HEK293 (cell line): ENCODE measurements around the gene IGF2R.
"Not testable (repeated sequence)": the region's sequence is repeated elsewhere in the genome, so short reads cannot be mapped to it uniquely, and the experiment has no call there.

Experiments used
- CTCF ChIA-PET: fragments of 350-600 bp; formaldehyde crosslinking; extraction: SDS; loops from one replicate; lab custom pipeline; 2021; ENCODE audit warnings: antibody characterized with exemption; lab: Yijun Ruan, JAX
- POLR2A ChIA-PET: fragments of 300-600 bp; formaldehyde crosslinking; extraction: SDS; loops from one replicate; lab custom pipeline; 2020; ENCODE audit warnings: antibody characterized with exemption, inconsistent platforms; lab: Yijun Ruan, JAX
- H3K27ac ChIP-seq: fragments of 200-500 bp; sonication (Bioruptor generic); 2 replicates; pipeline ENCODE4 v1.5.1; 2014; ENCODE audit warnings: low read depth, low read length, control low read depth, inconsistent platforms; ENCODE audit errors: extremely low read depth
- H3K36me3 ChIP-seq, 2 experiments: fragments of 200-500 bp in 1 of 2; sonication (Bioruptor generic) in 1 of 2; 1 replicate in 1 of 2; 2 replicates in 1 of 2; pipeline ENCODE4 v1.5.1; 2014 to 2017; ENCODE audit warnings: inconsistent platforms in 2 of 2, low read length in 2 of 2; ENCODE audit not compliant: control insufficient read depth in 2 of 2, insufficient read depth in 1 of 2
- H3K4me1 ChIP-seq: fragments of 200-500 bp; sonication (Bioruptor generic); 2 replicates; pipeline ENCODE4 v1.5.1; 2014; ENCODE audit warnings: mild to moderate bottlenecking, low read length, inconsistent platforms; ENCODE audit not compliant: control insufficient read depth, insufficient read depth
- H3K4me3 ChIP-seq: 2 replicates; pipeline ENCODE4 v1.5.1; 2011; ENCODE audit warnings: low read depth, mild to moderate bottlenecking, control low read depth, low read length, moderate library complexity
- H3K9me3 ChIP-seq: fragments of 200-500 bp; sonication (Bioruptor generic); 2 replicates; pipeline ENCODE4 v1.5.1; 2014; ENCODE audit warnings: low read depth, low read length, inconsistent platforms; ENCODE audit not compliant: control insufficient read depth, insufficient read depth
- FEZF1 ChIP-seq: fragments of 450-650 bp; formaldehyde crosslinking; IDR thresholded peaks from 2 replicates; pipeline ENCODE4 v1.5.1; 2016; ENCODE audit warnings: missing biosample characterization, missing genetic modification characterization
- HOXA7 ChIP-seq: sonication (generic); formaldehyde crosslinking; IDR thresholded peaks from 2 replicates; pipeline ENCODE4 v1.8.1; 2022; ENCODE audit warnings: missing genetic modification reagents, borderline replicate concordance
- HOXC10 ChIP-seq: sonication (generic); formaldehyde crosslinking; IDR thresholded peaks from 2 replicates; pipeline ENCODE4 v1.8.1; 2023; ENCODE audit warnings: mild to moderate bottlenecking, missing genetic modification reagents
- YY1 ChIP-seq: fragments of 450-650 bp; formaldehyde crosslinking; IDR thresholded peaks from 2 replicates; pipeline ENCODE4 v1.5.1; 2018; ENCODE audit warnings: missing biosample characterization, missing genetic modification characterization
- ZBTB8A ChIP-seq: fragments of 450-650 bp; formaldehyde crosslinking; IDR thresholded peaks from 2 replicates; pipeline ENCODE4 v1.5.1; 2016; ENCODE audit warnings: missing biosample characterization, missing genetic modification characterization
- ZNF140 ChIP-seq: fragments of 450-650 bp; formaldehyde crosslinking; IDR thresholded peaks from 2 replicates; pipeline ENCODE4 v1.5.1; 2016; ENCODE audit warnings: missing biosample characterization, missing genetic modification characterization
- ZNF341 ChIP-seq: fragments of 450-650 bp; formaldehyde crosslinking; IDR thresholded peaks from 2 replicates; pipeline ENCODE4; 2016; ENCODE audit warnings: low read depth, missing biosample characterization, missing genetic modification characterization
- ZNF354C ChIP-seq: fragments of 450-650 bp; formaldehyde crosslinking; IDR thresholded peaks from 2 replicates; pipeline ENCODE4 v1.5.1; 2016; ENCODE audit warnings: missing biosample characterization, missing genetic modification characterization, low read depth, borderline replicate concordance
- ZNF544 ChIP-seq: fragments of 450-650 bp; formaldehyde crosslinking; IDR thresholded peaks from 2 replicates; pipeline ENCODE4 v1.5.0; 2017; ENCODE audit warnings: missing biosample characterization, missing genetic modification characterization
- ZNF549 ChIP-seq: fragments of 450-650 bp; IDR thresholded peaks from 2 replicates; pipeline ENCODE4 v1.5.1; 2018; ENCODE audit warnings: missing biosample characterization, missing genetic modification characterization, mild to moderate bottlenecking, inconsistent platforms, moderate library complexity
- ZNF596 ChIP-seq: fragments of 450-650 bp; IDR thresholded peaks from 2 replicates; pipeline ENCODE4 v1.5.0; 2018; ENCODE audit warnings: missing biosample characterization, mild to moderate bottlenecking, missing genetic modification characterization, moderate library complexity
- ZNF600 ChIP-seq: fragments of 450-650 bp; formaldehyde crosslinking; IDR thresholded peaks from 2 replicates; pipeline ENCODE4 v1.5.1; 2016; ENCODE audit warnings: missing biosample characterization, missing genetic modification characterization
- ZNF707 ChIP-seq: fragments of 450-650 bp; formaldehyde crosslinking; IDR thresholded peaks from 2 replicates; pipeline ENCODE4 v1.5.1; 2016; ENCODE audit warnings: missing biosample characterization, missing genetic modification characterization
- ZNF768 ChIP-seq: fragments of 450-650 bp; formaldehyde crosslinking; IDR thresholded peaks from 2 replicates; pipeline ENCODE4 v1.5.1; 2018; ENCODE audit warnings: missing biosample characterization, mild to moderate bottlenecking, missing genetic modification characterization
- TF ChIP-seq, protein P1 (sequence below): fragments of 450-650 bp; formaldehyde crosslinking; IDR thresholded peaks from 2 replicates; pipeline ENCODE4 v1.5.1; 2016; ENCODE audit warnings: missing biosample characterization, missing genetic modification characterization, low read depth
- TF ChIP-seq, protein P2 (sequence below): fragments of 450-650 bp; formaldehyde crosslinking; IDR thresholded peaks from 2 replicates; pipeline ENCODE4 v1.5.1; 2017; ENCODE audit warnings: missing biosample characterization, missing genetic modification characterization

IGF2R gene

DNA sequence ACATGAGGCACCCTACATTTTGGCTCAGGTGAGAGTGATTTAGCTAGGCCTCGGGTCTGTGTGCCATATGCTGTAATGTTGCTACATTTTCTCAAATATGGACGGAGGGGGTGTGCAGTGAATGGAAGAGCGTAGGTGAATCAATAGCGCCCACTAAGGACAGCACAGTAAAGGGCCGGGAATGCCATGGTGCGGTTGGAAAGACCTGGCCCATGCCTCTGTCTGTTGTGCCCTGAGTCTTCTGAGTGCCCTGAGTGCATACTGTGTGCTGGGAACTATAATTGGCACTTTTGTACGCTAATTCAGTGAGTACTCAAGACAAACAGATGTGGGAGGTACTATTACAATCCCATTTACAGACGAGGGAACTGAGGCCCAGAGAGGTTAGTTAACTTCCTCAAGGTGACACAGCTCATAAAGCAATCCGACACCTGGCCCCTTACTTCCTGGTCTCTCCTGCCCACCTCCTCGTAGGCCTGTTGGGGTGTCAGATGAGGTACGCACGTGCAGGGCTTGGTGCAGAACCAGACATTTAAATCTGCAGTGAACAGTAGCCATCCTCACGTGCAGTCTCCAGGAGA, 170.0 kb downstream of the IGF2R start:
- H3K27ac ChIP-seq, result no peak overlapping the region
- H3K4me3 ChIP-seq, result no peak overlapping the region
- H3K9me3 ChIP-seq, result no peaks in the 10 kb centered on the region
- H3K36me3 ChIP-seq, result no peaks in the 10 kb centered on the region
- CTCF ChIA-PET, result interaction anchor here (0.5 to 3.5 kb wide), 36 partner anchors 9 to 1518 kb away, joined by 3 to 43 read pairs (median 4); partner anchors contain the start of gene SLC22A1
- POLR2A ChIA-PET, result no interaction called here
- no peaks in the 10 kb centered on the region for H3K4me1 ChIP-seq
- TF ChIP-seq ZNF341 (tag by site-specific recombination) (peak; percentile 51; the same call in 1 of the 2 replicates), ZNF768 (0 out of 2 replicates have a peak, but pooled peaks have one; percentile 28), ZBTB8A (no peak)

DNA sequence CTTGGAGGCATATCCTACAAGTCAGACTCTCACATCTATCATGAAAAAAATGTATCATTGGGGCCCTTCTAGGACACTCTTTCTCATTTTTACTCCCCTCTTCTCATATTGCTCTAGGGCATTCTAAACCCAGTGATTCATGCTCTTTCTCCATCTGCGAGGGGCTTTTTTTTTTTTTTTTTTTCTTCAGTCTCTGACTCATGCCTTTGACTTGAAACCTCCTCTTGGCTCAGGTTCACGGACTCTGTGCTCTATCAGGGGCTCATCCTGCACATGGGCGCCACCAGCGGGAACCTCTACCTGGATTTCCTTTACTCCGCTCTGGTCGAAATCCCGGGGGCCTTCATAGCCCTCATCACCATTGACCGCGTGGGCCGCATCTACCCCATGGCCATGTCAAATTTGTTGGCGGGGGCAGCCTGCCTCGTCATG, 170.6 kb downstream of the IGF2R start:
- no peak overlapping the region for H3K4me3 ChIP-seq
- no peak for TF ChIP-seq HOXC10 (CRISPR knock-in tag)
- TF ChIP-seq ZNF341 (tag by site-specific recombination), result no peak
- no peak overlapping the region for H3K27ac ChIP-seq
- CTCF ChIA-PET, result interaction anchor here (1.2 to 3.5 kb wide), 4 partner anchors 8 to 316 kb away, joined by 3 to 43 read pairs (median 8); partner anchors contain the start of gene SLC22A1
- H3K4me1 ChIP-seq, result no peaks in the 10 kb centered on the region
- H3K9me3 ChIP-seq, result no peaks in the 10 kb centered on the region
- POLR2A ChIA-PET, result no interaction called here
- no peaks in the 10 kb centered on the region for H3K36me3 ChIP-seq

DNA sequence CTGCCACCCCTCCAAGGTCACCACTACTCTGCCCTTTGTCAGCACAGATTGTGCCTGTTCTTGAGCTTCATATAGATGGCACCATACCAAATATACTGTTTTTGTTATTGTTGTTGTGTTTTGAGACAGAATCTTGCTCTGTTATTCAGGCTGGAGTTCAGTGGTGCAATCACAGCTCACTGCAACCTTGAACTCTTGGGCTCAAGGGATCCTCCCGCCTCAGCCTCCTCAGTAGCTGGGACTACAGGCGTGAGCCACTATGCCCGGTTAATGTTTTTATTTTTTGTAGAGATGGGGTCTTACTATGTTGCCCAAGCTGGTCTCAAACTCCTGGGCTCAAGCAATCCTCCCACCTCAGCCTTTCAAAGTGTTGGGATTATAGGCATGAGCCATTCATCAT, 171.6 kb downstream of the IGF2R start:
- H3K9me3 ChIP-seq, H3K4me1 ChIP-seq, POLR2A ChIA-PET, H3K27ac ChIP-seq, H3K36me3 ChIP-seq, H3K4me3 ChIP-seq: not testable (repeated sequence)
- CTCF ChIA-PET, result interaction anchor here (0.6 to 1.7 kb wide), 3 partner anchors 11 to 315 kb away, joined by 3 to 12 read pairs (median 4); no protein-coding TSS in a partner anchor

DNA sequence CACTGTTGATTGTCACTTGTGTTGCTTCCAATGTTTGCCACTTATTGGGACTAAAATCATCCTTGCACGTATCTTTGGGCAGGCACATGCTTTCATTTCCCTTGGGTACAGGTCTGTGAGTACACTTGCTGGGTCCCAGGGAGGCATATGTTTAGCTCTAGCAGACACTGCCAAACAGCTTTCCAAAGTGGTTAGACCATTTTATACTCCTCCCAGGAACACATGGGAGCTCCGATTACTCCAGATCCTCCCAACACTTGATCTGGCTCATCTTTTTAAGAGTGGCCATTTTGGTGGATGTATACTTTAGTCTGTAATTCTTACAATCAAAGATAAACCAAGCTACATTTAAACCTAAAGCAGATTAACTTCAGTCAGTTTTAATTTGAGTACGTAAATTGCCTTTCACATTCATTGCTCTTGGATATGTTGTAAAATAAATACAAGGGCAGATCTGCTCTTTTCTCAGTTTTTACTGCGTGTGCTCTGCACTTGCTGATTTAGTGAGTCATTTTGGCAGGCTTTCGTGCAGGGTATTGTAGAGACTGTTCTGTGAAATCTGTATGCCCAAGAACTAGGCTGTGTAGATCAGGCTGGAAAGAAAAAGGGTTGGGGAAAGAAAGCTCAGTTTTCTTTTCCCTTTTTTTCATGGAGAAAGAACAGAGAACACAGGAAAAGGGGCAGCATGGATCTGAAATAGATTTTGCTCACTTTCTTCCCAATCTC, 172.3 kb downstream of the IGF2R start:
- Histone ChIP-seq H3K27ac (no peak overlapping the region), H3K9me3 (no peaks in the 10 kb centered on the region), H3K4me1 (no peaks in the 10 kb centered on the region), H3K4me3 (no peak overlapping the region), H3K36me3 (no peaks in the 10 kb centered on the region)
- TF ChIP-seq FEZF1 (tag by site-specific recombination), result peak; percentile 18; the same call in 1 of the 2 replicates
- no peak for TF ChIP-seq YY1 (tag by site-specific recombination)
- POLR2A ChIA-PET, result no interaction called here
- CTCF ChIA-PET, result interaction anchor here (0.6 to 1.7 kb wide), 6 partner anchors 10 to 314 kb away, joined by 3 to 12 read pairs (median 3); no protein-coding TSS in a partner anchor

DNA sequence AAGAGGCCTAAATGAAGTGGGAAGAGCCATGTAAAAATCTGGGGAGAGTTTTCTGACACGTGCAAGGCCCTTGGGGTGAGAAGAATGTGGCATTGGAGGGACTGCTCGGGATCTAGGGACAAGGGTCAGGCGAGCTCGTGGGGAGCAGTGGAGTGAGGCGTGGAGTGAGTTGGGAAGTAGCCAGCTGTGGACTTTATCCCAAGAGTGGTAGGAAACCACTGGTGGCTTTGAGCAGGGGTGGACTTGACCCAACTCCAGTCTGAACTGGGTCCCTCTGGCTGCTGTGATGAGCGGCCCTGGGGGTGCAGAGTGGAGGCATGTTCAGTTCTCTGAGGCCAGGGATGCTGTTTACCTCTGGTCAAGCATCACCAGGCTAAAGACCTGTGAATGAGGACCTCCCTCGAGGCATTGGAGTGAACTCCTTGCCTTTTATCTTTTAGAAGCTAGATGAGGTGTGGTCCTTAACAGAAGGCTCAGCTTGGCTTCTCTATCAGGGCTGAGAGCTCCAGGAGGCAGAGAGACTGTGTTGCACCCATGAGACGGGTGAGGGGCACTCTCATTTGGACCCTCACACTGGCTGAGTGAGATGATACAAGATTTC, 173.3 kb downstream of the IGF2R start:
- Histone ChIP-seq H3K9me3 (no peaks in the 10 kb centered on the region), H3K4me3 (no peak overlapping the region), H3K4me1 (no peaks in the 10 kb centered on the region), H3K27ac (no peak overlapping the region), H3K36me3 (no peaks in the 10 kb centered on the region)
- ChIA-PET CTCF (interaction anchor here (0.6 to 2.0 kb wide), 3 partner anchors 68 to 313 kb away, joined by 3 to 15 read pairs (median 3); no protein-coding TSS in a partner anchor), POLR2A (no interaction called here)
- TF ChIP-seq ZNF544 (tag by site-specific recombination) (no peak), ZNF707 (no peak), ZNF600 (tag by site-specific recombination) (no peak), FEZF1 (tag by site-specific recombination) (no peak), ZNF140 (tag by site-specific recombination) (no peak), ZNF549 (tag by site-specific recombination) (no peak), ZNF354C (no peak), HOXA7 (CRISPR knock-in tag) (no peak), ZNF596 (tag by site-specific recombination) (no peak)
- TF ChIP-seq, protein P1, sequence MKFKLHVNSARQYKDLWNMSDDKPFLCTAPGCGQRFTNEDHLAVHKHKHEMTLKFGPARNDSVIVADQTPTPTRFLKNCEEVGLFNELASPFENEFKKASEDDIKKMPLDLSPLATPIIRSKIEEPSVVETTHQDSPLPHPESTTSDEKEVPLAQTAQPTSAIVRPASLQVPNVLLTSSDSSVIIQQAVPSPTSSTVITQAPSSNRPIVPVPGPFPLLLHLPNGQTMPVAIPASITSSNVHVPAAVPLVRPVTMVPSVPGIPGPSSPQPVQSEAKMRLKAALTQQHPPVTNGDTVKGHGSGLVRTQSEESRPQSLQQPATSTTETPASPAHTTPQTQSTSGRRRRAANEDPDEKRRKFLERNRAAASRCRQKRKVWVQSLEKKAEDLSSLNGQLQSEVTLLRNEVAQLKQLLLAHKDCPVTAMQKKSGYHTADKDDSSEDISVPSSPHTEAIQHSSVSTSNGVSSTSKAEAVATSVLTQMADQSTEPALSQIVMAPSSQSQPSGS (tag by site-specific recombination), result no peak
- TF ChIP-seq, protein P2, sequence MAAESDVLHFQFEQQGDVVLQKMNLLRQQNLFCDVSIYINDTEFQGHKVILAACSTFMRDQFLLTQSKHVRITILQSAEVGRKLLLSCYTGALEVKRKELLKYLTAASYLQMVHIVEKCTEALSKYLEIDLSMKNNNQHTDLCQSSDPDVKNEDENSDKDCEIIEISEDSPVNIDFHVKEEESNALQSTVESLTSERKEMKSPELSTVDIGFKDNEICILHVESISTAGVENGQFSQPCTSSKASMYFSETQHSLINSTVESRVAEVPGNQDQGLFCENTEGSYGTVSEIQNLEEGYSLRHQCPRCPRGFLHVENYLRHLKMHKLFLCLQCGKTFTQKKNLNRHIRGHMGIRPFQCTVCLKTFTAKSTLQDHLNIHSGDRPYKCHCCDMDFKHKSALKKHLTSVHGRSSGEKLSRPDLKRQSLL (tag by site-specific recombination), result no peak
